ENCODE results near the gene CPXM1.

The CPXM1 gene

DNA sequence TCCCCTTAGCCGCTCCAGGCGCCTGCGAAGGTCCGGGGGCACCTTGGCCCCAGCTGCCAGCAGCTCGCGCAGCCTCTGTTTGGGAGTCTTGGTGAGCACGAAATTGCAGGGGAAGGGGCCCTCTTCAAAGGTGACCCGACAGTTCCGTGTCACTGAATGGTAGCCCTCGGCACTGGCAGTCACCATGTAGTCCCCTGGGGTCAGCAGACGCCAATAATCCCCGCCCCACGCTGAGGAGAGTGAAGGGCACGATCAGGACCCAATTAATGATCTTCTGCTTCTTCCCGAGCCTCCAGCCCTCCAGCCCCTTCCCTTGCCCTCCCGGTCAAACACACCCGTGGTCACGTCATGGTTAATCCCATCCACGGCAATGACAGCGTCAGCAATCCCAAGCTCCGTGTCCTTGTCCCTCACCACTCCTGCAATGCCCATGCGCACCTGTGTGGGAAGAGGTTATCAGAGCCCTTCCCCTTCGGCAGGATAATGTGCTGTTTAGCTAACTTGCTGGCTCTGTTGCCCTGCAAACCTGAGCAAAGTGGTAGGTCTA lies 6.2 kb downstream of the CPXM1 start:
- DNase-seq (ENCODE audit: low spot score), result no peak
- no peak for TF ChIP-seq CTCF (IDR thresholded peaks at IDR 0.05; ENCODE audit: extremely low read depth, missing control alignments)

- DNase-seq (ENCODE audit: low spot score), result no peak
- TF ChIP-seq CTCF (IDR thresholded peaks at IDR 0.05; ENCODE audit: extremely low read depth, missing control alignments), result no peak
Measured at GRCh38 chr20:2793471-2793870, 7.0 kb downstream of the CPXM1 start.

DNA sequence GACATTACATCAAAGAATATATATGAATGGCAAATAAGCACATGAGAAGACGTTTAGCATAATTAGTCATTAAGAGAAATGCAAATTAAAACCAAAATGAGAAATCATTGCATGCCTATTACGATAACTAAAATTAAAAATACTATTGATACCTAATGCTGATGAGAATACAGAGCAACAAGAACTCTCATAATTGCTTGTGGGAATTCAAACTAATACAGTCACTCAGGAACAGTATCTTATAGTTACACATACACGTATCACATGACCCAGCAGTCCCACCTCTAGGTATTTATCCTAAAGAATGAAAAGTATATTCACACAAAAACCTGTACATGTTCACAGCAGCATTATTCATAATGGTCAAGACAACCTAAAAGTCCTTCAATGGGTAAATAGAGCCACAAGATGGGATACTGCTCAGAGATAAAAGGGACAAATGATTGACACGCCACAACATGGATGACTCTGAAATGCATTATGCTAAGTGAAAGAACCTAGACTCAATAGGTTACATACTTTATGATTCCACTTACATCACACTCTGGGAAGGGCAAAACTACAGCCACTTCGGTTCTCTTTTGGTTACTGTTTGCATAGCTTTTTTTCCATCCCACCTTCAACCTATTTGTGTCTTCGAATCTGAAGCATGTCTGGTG lies 16.4 kb downstream of the CPXM1 start:
- no peak for DNase-seq (ENCODE audit: low spot score)
- TF ChIP-seq CTCF (IDR thresholded peaks at IDR 0.05; ENCODE audit: extremely low read depth, missing control alignments), result no peak

DNA sequence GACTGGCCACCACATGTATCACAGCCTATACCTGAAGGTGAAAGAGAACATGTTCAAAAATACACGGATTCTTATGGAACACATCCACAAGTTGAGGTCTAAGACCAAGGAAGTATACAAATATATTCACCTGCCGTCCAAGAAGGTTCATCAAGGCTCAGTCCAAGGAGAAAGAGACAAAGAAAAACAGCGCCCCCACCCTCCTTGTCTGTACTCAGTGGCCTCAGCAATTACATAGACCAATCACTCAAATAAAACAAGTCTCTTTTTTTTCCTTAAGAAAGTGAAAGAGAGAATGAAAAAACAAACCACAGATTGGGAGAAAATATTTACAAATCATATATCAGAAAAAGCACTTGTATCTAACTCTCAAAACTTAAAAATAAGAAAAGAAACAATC lies 19.5 kb downstream of the CPXM1 start:
- no peak for TF ChIP-seq CTCF (IDR thresholded peaks at IDR 0.05; ENCODE audit: extremely low read depth, missing control alignments)
- DNase-seq (ENCODE audit: low spot score), result no peak

DNA sequence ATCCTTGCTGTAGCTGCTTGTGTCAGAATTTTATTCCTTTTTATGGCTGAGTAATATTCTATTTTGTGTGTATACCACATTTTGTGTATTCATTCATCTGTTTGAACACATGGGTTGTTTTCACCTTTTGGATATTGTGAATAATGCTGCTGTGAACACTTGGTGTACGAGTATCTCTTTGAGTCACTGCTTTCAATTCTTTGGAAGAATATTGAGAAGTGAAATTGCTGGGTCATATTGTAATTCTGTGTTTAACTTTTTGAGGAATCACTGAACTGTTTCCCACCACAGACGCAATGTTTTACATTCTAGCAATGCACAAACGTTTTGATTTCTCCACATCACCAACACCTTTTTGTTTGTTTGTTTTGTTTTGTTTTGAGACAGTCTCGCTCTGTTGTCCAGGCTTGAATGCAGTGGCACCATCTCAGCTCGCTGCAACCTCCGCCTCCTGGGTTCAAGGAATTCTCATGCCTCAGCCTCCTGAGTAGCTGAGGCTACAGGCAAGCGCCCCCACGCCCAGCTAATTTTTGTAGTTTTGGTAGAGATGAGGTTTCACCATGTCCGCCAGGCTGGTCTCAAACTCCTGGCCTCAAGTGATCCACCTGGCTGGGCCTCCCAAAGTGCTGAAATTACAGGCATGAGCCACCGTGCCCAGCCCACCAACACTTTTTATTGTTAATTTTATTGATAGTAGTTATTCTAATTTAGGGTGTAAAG lies 21.7 kb downstream of the CPXM1 start:
- no peak for TF ChIP-seq CTCF (IDR thresholded peaks at IDR 0.05; ENCODE audit: extremely low read depth, missing control alignments)
- DNase-seq (ENCODE audit: low spot score), result no peak

DNA sequence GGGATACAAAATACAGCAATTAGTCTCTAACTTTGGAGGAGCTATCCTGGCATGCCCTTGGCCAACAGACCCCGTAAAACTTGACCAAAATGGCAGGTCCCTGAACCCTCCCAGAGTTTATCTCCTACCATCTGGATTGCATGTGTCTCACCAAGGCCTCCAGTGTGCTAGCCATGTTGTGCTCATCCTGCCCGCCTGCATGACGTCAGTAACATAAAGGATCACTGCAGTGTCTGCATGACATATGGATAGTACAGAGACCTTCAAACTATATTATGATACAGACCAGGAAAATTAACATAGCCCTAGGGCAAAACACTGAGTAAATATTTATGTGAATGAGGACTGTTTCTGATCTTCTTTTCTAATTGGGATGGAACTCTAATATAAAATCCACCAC lies 25.3 kb downstream of the CPXM1 start:
- TF ChIP-seq CTCF (IDR thresholded peaks at IDR 0.05; ENCODE audit: extremely low read depth, missing control alignments), result no peak
- no peak for DNase-seq (ENCODE audit: low spot score)

GRCh38 chr20:2773812-2774211 lies 26.6 kb downstream of the CPXM1 start:
- DNase-seq (ENCODE audit: low spot score), result no peak
- TF ChIP-seq CTCF (IDR thresholded peaks at IDR 0.05; ENCODE audit: extremely low read depth, missing control alignments), result no peak
